HepG2 (cell line): ENCODE measurements around the gene CADM2. TPM values are rescaled to one million over a fixed set of nuclear protein-coding genes. Genes with fewer than 3 reads are reported as not detected.

Source experiments
- ARNT ChIP-seq: fragments of 450-650 bp; IDR thresholded peaks from 2 replicates; pipeline ENCODE4 v1.6.1; 2017
- ELF4 ChIP-seq: sonication (generic); formaldehyde crosslinking; IDR thresholded peaks from 2 replicates; pipeline ENCODE4 v1.5.0; 2020; ENCODE audit warnings: missing genetic modification reagents, mild to moderate bottlenecking, moderate library complexity, borderline replicate concordance
- ERF ChIP-seq: IDR thresholded peaks from 2 replicates; pipeline ENCODE4 v1.6.1; 2018; ENCODE audit warnings: missing biosample characterization, missing genetic modification reagents
- ETV5 ChIP-seq: IDR thresholded peaks from 2 replicates; pipeline ENCODE4 v1.6.1; 2018; ENCODE audit warnings: missing biosample characterization, missing genetic modification reagents, inconsistent platforms, borderline replicate concordance
- FOXJ3 ChIP-seq: sonication (generic); formaldehyde crosslinking; IDR thresholded peaks from 2 replicates; pipeline ENCODE4 v1.4.0; 2020; ENCODE audit warnings: missing genetic modification reagents, mild to moderate bottlenecking, borderline replicate concordance
- FOXP1 ChIP-seq, 2 experiments: fragments of 450-650 bp in 1 of 2; IDR thresholded peaks; 2 replicates each; pipeline ENCODE4 v1.6.1; 2017 to 2018; ENCODE audit warnings: antibody characterized with exemption in 1 of 2
- GATAD2A ChIP-seq: IDR thresholded peaks from 2 replicates; pipeline ENCODE4 v1.6.1; 2016
- HDAC1 ChIP-seq: sonication (generic); formaldehyde crosslinking; IDR thresholded peaks from 2 replicates; pipeline ENCODE4 v1.5.1; 2020; ENCODE audit warnings: mild to moderate bottlenecking, missing genetic modification reagents
- HES4 ChIP-seq: sonication (generic); formaldehyde crosslinking; IDR thresholded peaks from 2 replicates; pipeline ENCODE4 v1.9.0; 2021; ENCODE audit warnings: mild to moderate bottlenecking, missing genetic modification reagents, borderline replicate concordance
- NBN ChIP-seq: fragments of 450-650 bp; conservative IDR thresholded peaks from 2 replicates; pipeline ENCODE4 v1.6.1; 2017
- NFKB2 ChIP-seq: sonication (generic); formaldehyde crosslinking; IDR thresholded peaks from 2 replicates; pipeline ENCODE4 v1.4.0; 2020; ENCODE audit warnings: missing genetic modification reagents, borderline replicate concordance
- NFYC ChIP-seq: IDR thresholded peaks from 2 replicates; pipeline ENCODE4 v1.6.1; 2016; ENCODE audit warnings: missing genetic modification reagents, missing compliant biosample characterization
- TP53 ChIP-seq: sonication (generic); formaldehyde crosslinking; conservative IDR thresholded peaks from 2 replicates; pipeline ENCODE4 v1.4.0; 2020; ENCODE audit warnings: missing genetic modification reagents
- ZNF678 ChIP-seq: sonication (generic); formaldehyde crosslinking; IDR thresholded peaks from 2 replicates; pipeline ENCODE4 v1.4.0; 2020; ENCODE audit warnings: mild to moderate bottlenecking, missing genetic modification reagents
- ZNF792 ChIP-seq: IDR thresholded peaks from 2 replicates; pipeline ENCODE4 v1.6.1; 2016
- ZNF883 ChIP-seq: sonication (generic); formaldehyde crosslinking; IDR thresholded peaks from 2 replicates; pipeline ENCODE4 v1.5.1; 2020; ENCODE audit warnings: mild to moderate bottlenecking, missing genetic modification reagents; ENCODE audit errors: not compliant biosample characterization
- polyA plus RNA-seq, 8 experiments: library from polyadenylated mRNA; depleted of rRNA in 3 of 8; stranded (reverse) in 7 of 8; unstranded in 1 of 8; fragments of >200 nt; fragmentation: Illumina TruSeq in 4 of 8; extraction: Trizol in 4 of 8; gene quantifications; 2 replicates each; pipeline versions ENCODE4 v1.2.1 to v1.2.3, GENCODE V29; 2011 to 2016; ENCODE audit warnings: low read depth in 4 of 8, missing spikeins in 1 of 8, mixed read lengths in 1 of 8; ENCODE audit not compliant: insufficient read depth in 1 of 8
- total RNA-seq, 5 experiments: library from RNA; depleted of rRNA; stranded (reverse); fragments of >200 nt; fragmentation: Illumina TruSeq; extraction: Trizol; gene quantifications; 2 replicates each; pipeline ENCODE4 v1.2.3, GENCODE V29; 2016; ENCODE audit warnings: low read depth in 1 of 5
- TF ChIP-seq, protein P1 (sequence below): sonication (generic); formaldehyde crosslinking; IDR thresholded peaks from 2 replicates; pipeline ENCODE4 v1.5.0; 2020; ENCODE audit warnings: missing genetic modification reagents, mild to moderate bottlenecking, borderline replicate concordance
- TF ChIP-seq, protein P2 (sequence below): fragments of 450-650 bp; IDR thresholded peaks from 2 replicates; pipeline ENCODE4 v1.6.1; 2016
- TF ChIP-seq, protein P3 (sequence below): sonication (generic); formaldehyde crosslinking; IDR thresholded peaks from 2 replicates; pipeline ENCODE4 v1.4.0; 2020; ENCODE audit warnings: missing genetic modification reagents, borderline replicate concordance
- TF ChIP-seq, protein P4 (sequence below): sonication (generic); formaldehyde crosslinking; IDR thresholded peaks from 2 replicates; pipeline ENCODE4 v1.4.0; 2020; ENCODE audit warnings: missing genetic modification reagents

Gene CADM2
- total and polyA plus RNA-seq, 2 of the 13 experiments (the other 11 are each of a cell fraction or from before 2014, with no cell fraction given): not detected

DNA sequence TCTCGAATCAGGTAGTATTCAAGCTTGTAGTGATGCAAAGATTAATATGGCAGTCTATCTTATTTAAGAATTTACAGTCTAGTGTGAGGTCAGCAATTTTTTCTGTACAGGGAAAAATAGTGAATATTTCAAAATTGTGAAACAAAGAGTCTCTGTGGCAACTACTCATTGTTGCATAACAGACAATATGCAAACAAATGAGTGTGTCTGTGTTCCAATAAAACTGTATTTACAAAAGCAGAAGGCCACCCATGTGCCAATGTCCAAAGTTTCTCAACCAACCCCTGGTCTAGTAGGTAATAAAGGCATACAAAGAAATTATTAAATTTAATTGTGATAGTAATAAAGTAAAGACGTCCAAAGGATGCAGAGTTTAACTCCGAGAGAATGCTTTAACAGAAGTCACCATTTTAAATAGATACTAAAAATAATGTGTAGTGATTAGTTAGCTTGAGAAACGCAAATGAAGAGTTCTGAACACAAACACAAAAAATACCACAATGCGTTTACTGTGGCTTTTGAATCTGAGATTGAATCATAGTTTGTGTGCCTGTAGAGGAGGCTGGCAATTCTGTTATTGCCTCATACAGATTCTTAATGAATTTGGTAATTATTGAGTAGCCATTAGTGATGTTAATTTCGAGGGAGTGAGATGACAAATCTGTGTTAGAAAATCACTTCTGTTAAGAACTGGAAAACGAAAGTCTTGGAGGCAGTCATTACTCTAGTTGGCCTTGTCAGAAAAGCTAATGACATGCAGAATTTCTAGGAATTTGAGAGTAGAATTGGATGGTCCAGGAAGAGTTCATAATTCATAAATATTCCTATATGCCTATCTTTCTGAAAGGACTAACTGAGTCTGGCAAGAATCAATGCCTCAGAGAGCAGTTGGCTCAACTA is 48.7 kb downstream of the CADM2 start (continued):
- TF ChIP-seq NBN: no peak
- no peak; the same call in 1 of the 2 replicates for TF ChIP-seq NFYC (CRISPR knock-in tag)
- no peak for TF ChIP-seq ETV5 (CRISPR knock-in tag)
- no peak for TF ChIP-seq NFKB2
- 0 out of 2 replicates have a peak, but pooled peaks have one; percentile 58 for TF ChIP-seq ERF
- TF ChIP-seq, protein P1, sequence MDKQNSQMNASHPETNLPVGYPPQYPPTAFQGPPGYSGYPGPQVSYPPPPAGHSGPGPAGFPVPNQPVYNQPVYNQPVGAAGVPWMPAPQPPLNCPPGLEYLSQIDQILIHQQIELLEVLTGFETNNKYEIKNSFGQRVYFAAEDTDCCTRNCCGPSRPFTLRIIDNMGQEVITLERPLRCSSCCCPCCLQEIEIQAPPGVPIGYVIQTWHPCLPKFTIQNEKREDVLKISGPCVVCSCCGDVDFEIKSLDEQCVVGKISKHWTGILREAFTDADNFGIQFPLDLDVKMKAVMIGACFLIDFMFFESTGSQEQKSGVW (CRISPR knock-in tag): no peak
- no peak for TF ChIP-seq ZNF678 (CRISPR knock-in tag)
- no peak for TF ChIP-seq ZNF883 (CRISPR knock-in tag)
- TF ChIP-seq, protein P2, sequence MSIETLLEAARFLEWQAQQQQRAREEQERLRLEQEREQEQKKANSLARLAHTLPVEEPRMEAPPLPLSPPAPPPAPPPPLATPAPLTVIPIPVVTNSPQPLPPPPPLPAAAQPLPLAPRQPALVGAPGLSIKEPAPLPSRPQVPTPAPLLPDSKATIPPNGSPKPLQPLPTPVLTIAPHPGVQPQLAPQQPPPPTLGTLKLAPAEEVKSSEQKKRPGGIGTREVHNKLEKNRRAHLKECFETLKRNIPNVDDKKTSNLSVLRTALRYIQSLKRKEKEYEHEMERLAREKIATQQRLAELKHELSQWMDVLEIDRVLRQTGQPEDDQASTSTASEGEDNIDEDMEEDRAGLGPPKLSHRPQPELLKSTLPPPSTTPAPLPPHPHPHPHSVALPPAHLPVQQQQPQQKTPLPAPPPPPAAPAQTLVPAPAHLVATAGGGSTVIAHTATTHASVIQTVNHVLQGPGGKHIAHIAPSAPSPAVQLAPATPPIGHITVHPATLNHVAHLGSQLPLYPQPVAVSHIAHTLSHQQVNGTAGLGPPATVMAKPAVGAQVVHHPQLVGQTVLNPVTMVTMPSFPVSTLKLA: 0 out of 2 replicates have a peak, but pooled peaks have one; percentile 25
- no peak for TF ChIP-seq ARNT
- 0 out of 2 replicates have a peak, but pooled peaks have one; percentile 19 for TF ChIP-seq HDAC1
- TF ChIP-seq FOXJ3 (CRISPR knock-in tag): peak; percentile 95; the same call in 1 of the 2 replicates
- TF ChIP-seq HES4 (CRISPR knock-in tag): no peak
- TF ChIP-seq, protein P3, sequence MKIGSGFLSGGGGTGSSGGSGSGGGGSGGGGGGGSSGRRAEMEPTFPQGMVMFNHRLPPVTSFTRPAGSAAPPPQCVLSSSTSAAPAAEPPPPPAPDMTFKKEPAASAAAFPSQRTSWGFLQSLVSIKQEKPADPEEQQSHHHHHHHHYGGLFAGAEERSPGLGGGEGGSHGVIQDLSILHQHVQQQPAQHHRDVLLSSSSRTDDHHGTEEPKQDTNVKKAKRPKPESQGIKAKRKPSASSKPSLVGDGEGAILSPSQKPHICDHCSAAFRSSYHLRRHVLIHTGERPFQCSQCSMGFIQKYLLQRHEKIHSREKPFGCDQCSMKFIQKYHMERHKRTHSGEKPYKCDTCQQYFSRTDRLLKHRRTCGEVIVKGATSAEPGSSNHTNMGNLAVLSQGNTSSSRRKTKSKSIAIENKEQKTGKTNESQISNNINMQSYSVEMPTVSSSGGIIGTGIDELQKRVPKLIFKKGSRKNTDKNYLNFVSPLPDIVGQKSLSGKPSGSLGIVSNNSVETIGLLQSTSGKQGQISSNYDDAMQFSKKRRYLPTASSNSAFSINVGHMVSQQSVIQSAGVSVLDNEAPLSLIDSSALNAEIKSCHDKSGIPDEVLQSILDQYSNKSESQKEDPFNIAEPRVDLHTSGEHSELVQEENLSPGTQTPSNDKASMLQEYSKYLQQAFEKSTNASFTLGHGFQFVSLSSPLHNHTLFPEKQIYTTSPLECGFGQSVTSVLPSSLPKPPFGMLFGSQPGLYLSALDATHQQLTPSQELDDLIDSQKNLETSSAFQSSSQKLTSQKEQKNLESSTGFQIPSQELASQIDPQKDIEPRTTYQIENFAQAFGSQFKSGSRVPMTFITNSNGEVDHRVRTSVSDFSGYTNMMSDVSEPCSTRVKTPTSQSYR (CRISPR knock-in tag): no peak
- 0 out of 2 replicates have a peak, but pooled peaks have one; percentile 50 for TF ChIP-seq ZNF792
- TF ChIP-seq, protein P4, sequence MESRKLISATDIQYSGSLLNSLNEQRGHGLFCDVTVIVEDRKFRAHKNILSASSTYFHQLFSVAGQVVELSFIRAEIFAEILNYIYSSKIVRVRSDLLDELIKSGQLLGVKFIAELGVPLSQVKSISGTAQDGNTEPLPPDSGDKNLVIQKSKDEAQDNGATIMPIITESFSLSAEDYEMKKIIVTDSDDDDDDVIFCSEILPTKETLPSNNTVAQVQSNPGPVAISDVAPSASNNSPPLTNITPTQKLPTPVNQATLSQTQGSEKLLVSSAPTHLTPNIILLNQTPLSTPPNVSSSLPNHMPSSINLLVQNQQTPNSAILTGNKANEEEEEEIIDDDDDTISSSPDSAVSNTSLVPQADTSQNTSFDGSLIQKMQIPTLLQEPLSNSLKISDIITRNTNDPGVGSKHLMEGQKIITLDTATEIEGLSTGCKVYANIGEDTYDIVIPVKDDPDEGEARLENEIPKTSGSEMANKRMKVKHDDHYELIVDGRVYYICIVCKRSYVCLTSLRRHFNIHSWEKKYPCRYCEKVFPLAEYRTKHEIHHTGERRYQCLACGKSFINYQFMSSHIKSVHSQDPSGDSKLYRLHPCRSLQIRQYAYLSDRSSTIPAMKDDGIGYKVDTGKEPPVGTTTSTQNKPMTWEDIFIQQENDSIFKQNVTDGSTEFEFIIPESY (CRISPR knock-in tag): no peak
- TF ChIP-seq TP53: 0 out of 2 replicates have a peak, but pooled peaks have one; percentile 48
- TF ChIP-seq FOXP1 (IDR thresholded peaks at IDR 0.05): peak; percentile 72
- peak; percentile 87 for TF ChIP-seq FOXP1 (CRISPR knock-in tag; IDR thresholded peaks at IDR 0.05)
- no peak for TF ChIP-seq ELF4
- peak; percentile 96 for TF ChIP-seq GATAD2A
